Ovary (tissue), 9 donors: ENCODE measurements around the gene SH3GLB2. TPM values are rescaled to one million over a fixed set of nuclear protein-coding genes. Genes with fewer than 3 reads are reported as not detected.

Source experiments
- DNase-seq, 5 donors: peaks; one replicate each; pipeline ENCODE4 v3.0.0-alpha.2; 2019 to 2020
- H3K27ac ChIP-seq, 2 donors: fragments of 200-600 bp; one replicate each; pipeline versions ENCODE4 v1.5.1 to v1.8.0; 2019 to 2022
- H3K27me3 ChIP-seq: fragments of 200-600 bp; one replicate; pipeline ENCODE4 v1.8.0; 2022
- H3K36me3 ChIP-seq: fragments of 200-600 bp; sonication (generic); one replicate; pipeline ENCODE4 v1.5.1; 2019
- H3K4me1 ChIP-seq: one replicate; pipeline ENCODE4 v1.8.1; 2013; ENCODE audit warnings: mild to moderate bottlenecking, moderate library complexity; ENCODE audit not compliant: insufficient read depth
- H3K4me3 ChIP-seq: fragments of 200-600 bp; sonication (generic); one replicate; pipeline ENCODE4 v1.5.1; 2017
- H3K9me3 ChIP-seq, 2 donors: fragments of 200-600 bp in 1 of 2; sonication (generic) in 1 of 2; one replicate each; pipeline versions ENCODE4 v1.5.1 to v1.8.1; 2013 to 2019; ENCODE audit warnings: mild to moderate bottlenecking in 1 of 2, moderate library complexity in 1 of 2
- CTCF ChIP-seq, 3 donors: fragments of 450-650 bp in 2 of 3; fragments of 200-600 bp in 1 of 3; IDR thresholded peaks; one replicate each; pipeline versions ENCODE4 v1.5.1 to v1.8.0; 2016 to 2022; ENCODE audit warnings: antibody characterized with exemption in 3 of 3, mild to moderate bottlenecking in 1 of 3
- EP300 ChIP-seq: sonication (generic); formaldehyde crosslinking; IDR thresholded peaks from one replicate; pipeline ENCODE4 v1.6.1; 2017; ENCODE audit warnings: antibody characterized with exemption
- POLR2A ChIP-seq: fragments of 450-650 bp; IDR thresholded peaks from one replicate; pipeline ENCODE4 v1.6.1; 2017; ENCODE audit warnings: antibody characterized with exemption, mild to moderate bottlenecking, moderate library complexity
- WGBS, 3 donors: extraction: QIAGEN DNeasy Blood & Tissue Kit in 1 of 3; methylation state at CpG; one replicate each; pipeline versions ENCODE4 v1.1.5 to v1.1.7; 2013 to 2017; 5-methylcytosine and 5-hydroxymethylcytosine counted together
- intact Hi-C, 4 donors: fragments of 100-400 bp; cut with DNase I; formaldehyde crosslinking; loops; one replicate each; pipeline versions ENCODE4 v1.11.0 to v1.15.1; 2022 to 2023
- polyA plus RNA-seq, 2 donors: library from polyadenylated mRNA; stranded (reverse); fragments of 200-250 nt in 1 of 2; fragments of 350-450 nt in 1 of 2; fragmentation: Illumina TruSeq in 1 of 2; extraction: RNeasy Lipid Tissue Mini Kit (QIAGEN cat#74804) in 1 of 2; gene quantifications; one replicate each; pipeline ENCODE4 v1.2.3, GENCODE V29; 2013 to 2014
- total RNA-seq, 7 donors: library from RNA; depleted of rRNA in 2 of 7; stranded (reverse); fragments of >200 nt in 2 of 7; fragmentation: NEBNext Ultra II Directional in 3 of 7; extraction: Animal tissue kit (Norgen Biotek cat#: 25700) in 3 of 7; gene quantifications; one replicate each; pipeline versions ENCODE4 v1.1.0 to v1.2.4, GENCODE V29; 2016 to 2023
- donor health status: DM: no; HTN: no; CAD: no; lungs with moderate emphysema.
- donor health status: DM: no; HTN: no; CAD: no.
- donor health status: Bipolar disorder and iron deficiency.
- donor health status: DM: yes; HTN: yes; CAD: no.
- donor health status: DM: no; HTN: no; CAD: no.
- donor health status: DM: yes; HTN: yes; CAD: no.

SH3GLB2 gene
- total and polyA plus RNA-seq, 9 donors, result 11.8 to 112 (median 88.8) TPM

GRCh38 chr9:129070696-129071525 lies 42.8 kb upstream of the SH3GLB2 start:
- 72 to 82% (median 78%) methylated on average over 21 of the region's 21 CpGs for WGBS, 3 donors
- no peaks in the 10 kb centered on the region for H3K9me3 ChIP-seq

DNA sequence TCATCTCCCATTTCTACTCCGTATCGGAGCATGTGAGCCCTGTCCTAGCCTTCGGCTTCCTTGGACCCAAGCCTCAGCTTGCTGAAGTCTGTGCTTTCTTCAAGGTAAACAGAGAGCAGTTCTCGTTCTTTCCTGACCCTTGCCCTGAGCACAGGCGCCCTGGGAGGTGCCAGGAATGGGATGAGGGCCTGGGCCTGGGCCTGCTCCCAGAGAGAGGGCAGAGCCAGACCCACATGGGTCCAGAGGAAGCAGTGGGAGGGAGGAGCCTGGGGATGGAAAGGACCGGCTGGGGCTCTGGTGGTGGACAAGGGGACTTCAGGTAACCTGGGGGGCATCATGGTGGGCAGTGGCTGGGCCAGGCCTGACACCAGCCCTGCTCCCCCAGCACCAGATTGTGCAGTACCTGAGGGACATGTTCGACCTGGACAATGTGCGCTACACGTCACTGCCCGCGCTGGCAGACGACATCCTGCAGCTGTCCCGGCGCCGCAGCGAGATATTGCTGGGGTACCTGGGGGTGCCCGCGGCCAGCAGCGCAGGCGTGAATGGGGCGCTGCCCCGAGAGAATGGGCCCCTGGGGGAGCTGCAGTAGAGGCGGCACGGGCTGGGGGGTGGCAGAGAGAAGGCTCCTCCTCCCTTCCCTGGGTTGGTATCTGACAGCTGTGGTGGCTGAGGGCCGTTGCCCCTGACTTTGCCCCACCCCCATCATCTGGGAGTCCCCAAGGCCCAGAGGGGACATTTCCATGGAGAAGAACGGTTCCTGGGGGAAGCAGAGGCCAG lies 41.9 kb upstream of the SH3GLB2 start:
- Histone ChIP-seq H3K4me1 (no peaks in the 10 kb centered on the region), H3K9me3 (no peaks in the 10 kb centered on the region), H3K36me3 (no peaks in the 10 kb centered on the region), H3K27ac (no peak overlapping the region), H3K4me3 (no peak overlapping the region), H3K27me3 (no peaks in the 10 kb centered on the region)
- TF ChIP-seq CTCF (IDR thresholded peaks at IDR 0.05), result no peak
- no peak for TF ChIP-seq EP300
- TF ChIP-seq POLR2A, result no peak
- DNase-seq, result no peak
- WGBS, 3 donors, result 85 to 86% (median 86%) methylated on average over 26 of the region's 26 CpGs
- intact Hi-C loops, result no loop called here

More at GRCh38 chr9:129070696-129071525, 42.8 kb upstream of the SH3GLB2 start:
- no peak overlapping the region for H3K27ac ChIP-seq
- no peak overlapping the region for H3K4me3 ChIP-seq
- H3K4me1 ChIP-seq, result no peaks in the 10 kb centered on the region
- no peak for DNase-seq
- intact Hi-C loops, result no loop called here
- TF ChIP-seq CTCF (IDR thresholded peaks at IDR 0.05), result no peak
- TF ChIP-seq EP300, result no peak
- TF ChIP-seq POLR2A, result no peak
- no peaks in the 10 kb centered on the region for H3K36me3 ChIP-seq
- H3K27me3 ChIP-seq, result no peaks in the 10 kb centered on the region

- Histone ChIP-seq H3K4me3 (no peak overlapping the region), H3K9me3 (no peaks in the 10 kb centered on the region), H3K27ac (no peak overlapping the region), H3K27me3 (no peaks in the 10 kb centered on the region), H3K4me1 (no peaks in the 10 kb centered on the region), H3K36me3 (no peaks in the 10 kb centered on the region)
- TF ChIP-seq CTCF (IDR thresholded peaks at IDR 0.05) (no peak), EP300 (no peak), POLR2A (no peak)
- 71 to 82% (median 76%) methylated on average over 31 of the region's 31 CpGs for WGBS, 3 donors
- intact Hi-C loops, result no loop called here
- DNase-seq, result no peak
These were observed 41.1 kb upstream of the SH3GLB2 start for GRCh38 chr9:129068990-129069861.

DNA sequence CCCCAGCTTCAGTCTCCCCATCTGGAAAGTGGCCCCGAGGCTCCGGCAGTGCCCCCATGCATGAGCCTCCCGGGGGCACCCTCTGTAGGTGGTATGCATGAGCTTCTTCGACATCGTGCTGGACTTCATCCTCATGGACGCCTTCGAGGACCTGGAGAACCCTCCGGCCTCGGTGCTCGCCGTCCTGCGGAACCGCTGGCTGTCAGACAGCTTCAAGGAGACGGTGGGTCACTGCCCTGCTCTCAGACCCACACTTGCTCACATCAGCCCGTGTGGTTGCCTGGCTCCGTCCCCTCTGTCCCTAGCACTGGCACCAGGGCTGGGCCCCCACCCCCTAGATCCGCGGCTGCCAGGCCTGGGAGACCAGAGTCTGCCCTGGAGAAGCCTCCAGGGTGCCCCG lies 40.0 kb upstream of the SH3GLB2 start:
- H3K27me3 ChIP-seq, result no peaks in the 10 kb centered on the region
- WGBS, 3 donors, result 89 to 95% (median 89%) methylated on average over 19 of the region's 19 CpGs
- H3K4me3 ChIP-seq, result no peak overlapping the region
- no peaks in the 10 kb centered on the region for H3K36me3 ChIP-seq
- H3K9me3 ChIP-seq, result no peaks in the 10 kb centered on the region
- no peak for DNase-seq
- intact Hi-C loops, result no loop called here
- TF ChIP-seq EP300 (no peak), CTCF (IDR thresholded peaks at IDR 0.05) (no peak), POLR2A (no peak)
- H3K4me1 ChIP-seq, result no peaks in the 10 kb centered on the region
- no peak overlapping the region for H3K27ac ChIP-seq
